K562 (cell line): ENCODE measurements around the gene NR2F2. TPM values are rescaled to one million over a fixed set of nuclear protein-coding genes. Genes with fewer than 3 reads are reported as not detected.

ENCODE experiments used
- COPS2 ChIP-seq: fragments of 450-650 bp; conservative IDR thresholded peaks from 2 replicates; pipeline ENCODE4 v1.6.1; 2016; ENCODE audit warnings: mild to moderate bottlenecking, moderate library complexity
- ELF2 ChIP-seq: fragments of 250-450 bp; sonication (Bioruptor Pico); IDR thresholded peaks from 2 replicates; pipeline ENCODE4 v1.5.0; 2021; ENCODE audit warnings: mild to moderate bottlenecking
- EP400 ChIP-seq: fragments of 450-650 bp; IDR thresholded peaks from 2 replicates; pipeline ENCODE4 v1.6.1; 2017; ENCODE audit warnings: antibody characterized with exemption, mild to moderate bottlenecking, moderate library complexity
- ESRRB ChIP-seq: fragments of 250-450 bp; sonication (Bioruptor Pico); IDR thresholded peaks from 2 replicates; pipeline ENCODE4 v1.5.0; 2020; ENCODE audit warnings: mild to moderate bottlenecking, moderate library complexity, borderline replicate concordance
- HNRNPK ChIP-seq: fragments of 200-400 bp; formaldehyde crosslinking; IDR thresholded peaks from one replicate; pipeline ENCODE4 v1.6.1; 2018; ENCODE audit warnings: mild to moderate bottlenecking, low read depth, low read length; ENCODE audit not compliant: poor library complexity, severe bottlenecking
- KLF10 ChIP-seq: fragments of 250-450 bp; sonication (Bioruptor Pico); IDR thresholded peaks from 2 replicates; pipeline ENCODE4 v1.6.1; 2021; ENCODE audit warnings: matching md5 sums
- KLF6 ChIP-seq: fragments of 250-450 bp; sonication (Bioruptor Pico); IDR thresholded peaks from 2 replicates; pipeline ENCODE4 v1.4.0; 2020; ENCODE audit warnings: mild to moderate bottlenecking, moderate library complexity, borderline replicate concordance
- NBN ChIP-seq: fragments of 450-650 bp; IDR thresholded peaks from 2 replicates; pipeline ENCODE4 v1.6.1; 2016; ENCODE audit warnings: low read depth, mild to moderate bottlenecking
- POLR2AphosphoS2 ChIP-seq: IDR thresholded peaks from 2 replicates; pipeline ENCODE4 v1.6.1; 2012; ENCODE audit warnings: low read length, improper control_type of control experiment
- PTBP1 ChIP-seq: fragments of 200-400 bp; formaldehyde crosslinking; IDR thresholded peaks from 2 replicates; pipeline ENCODE4 v1.6.1; 2017; ENCODE audit warnings: low read depth, low read length
- SMARCB1 ChIP-seq: IDR thresholded peaks from 2 replicates; pipeline ENCODE4 v1.6.1; 2011; ENCODE audit warnings: improper control_type of control experiment, low read depth; ENCODE audit not compliant: insufficient read length
- ZFP1 ChIP-seq: fragments of 450-650 bp; formaldehyde crosslinking; IDR thresholded peaks from 2 replicates; pipeline ENCODE4 v1.4.0; 2020; ENCODE audit warnings: mild to moderate bottlenecking, mixed read lengths
- ZKSCAN3 ChIP-seq: fragments of 250-450 bp; sonication (Bioruptor Pico); IDR thresholded peaks from 2 replicates; pipeline ENCODE4 v1.4.0; 2020
- ZNF3 ChIP-seq: fragments of 250-450 bp; sonication (Bioruptor Pico); IDR thresholded peaks from 2 replicates; pipeline ENCODE4 v1.5.0; 2021; ENCODE audit warnings: mild to moderate bottlenecking, moderate library complexity
- ZNF778 ChIP-seq: fragments of 450-650 bp; formaldehyde crosslinking; IDR thresholded peaks from 2 replicates; pipeline ENCODE4 v1.4.0; 2020; ENCODE audit warnings: mild to moderate bottlenecking, moderate library complexity
- polyA plus RNA-seq, 8 experiments: library from polyadenylated mRNA; depleted of rRNA in 4 of 8; stranded (reverse) in 5 of 8; unstranded in 3 of 8; fragments of >200 nt; fragmentation: Nextera tagmentation in 2 of 8; fragmentation: Illumina TruSeq in 1 of 8; extraction: Ambion mirVana in 2 of 8; extraction: Trizol in 1 of 8; gene quantifications; 2 replicates each; pipeline versions ENCODE4 v1.2.1 to v1.2.3, GENCODE V29; 2011 to 2014; ENCODE audit warnings: inconsistent platforms in 1 of 8, missing spikeins in 1 of 8
- total RNA-seq, 7 experiments: library from RNA; depleted of rRNA in 6 of 7; stranded (reverse); fragments of >200 nt in 6 of 7; fragmentation: Illumina TruSeq in 2 of 7; extraction: Trizol in 2 of 7; gene quantifications; 2 replicates each; pipeline versions ENCODE4 v1.2.1 to v1.2.3, GENCODE V29; 2011 to 2021; ENCODE audit warnings: low replicate concordance in 1 of 7
- TF ChIP-seq, protein P1 (sequence below), 2 experiments: fragments of 450-650 bp; IDR thresholded peaks; 2 replicates each; pipeline ENCODE4 v1.6.1; 2016
- TF ChIP-seq, protein P2 (sequence below): IDR thresholded peaks from 2 replicates; pipeline ENCODE4 v1.6.1; 2016; ENCODE audit warnings: missing genetic modification characterization, missing compliant biosample characterization
- TF ChIP-seq, protein P3 (sequence below), 2 experiments: fragments of 450-650 bp; formaldehyde crosslinking in 1 of 2; IDR thresholded peaks; 2 replicates each; pipeline versions ENCODE4 v1.4.0 to v1.6.1; 2014 to 2020; ENCODE audit warnings: mild to moderate bottlenecking in 2 of 2, borderline replicate concordance in 1 of 2, low read depth in 1 of 2

NR2F2 gene
- total and polyA plus RNA-seq, 9 of the 15 experiments (the other 6 are each of a cell fraction or from before 2014, with no cell fraction given): 6.0 to 51.8 (median 11.1) TPM

DNA sequence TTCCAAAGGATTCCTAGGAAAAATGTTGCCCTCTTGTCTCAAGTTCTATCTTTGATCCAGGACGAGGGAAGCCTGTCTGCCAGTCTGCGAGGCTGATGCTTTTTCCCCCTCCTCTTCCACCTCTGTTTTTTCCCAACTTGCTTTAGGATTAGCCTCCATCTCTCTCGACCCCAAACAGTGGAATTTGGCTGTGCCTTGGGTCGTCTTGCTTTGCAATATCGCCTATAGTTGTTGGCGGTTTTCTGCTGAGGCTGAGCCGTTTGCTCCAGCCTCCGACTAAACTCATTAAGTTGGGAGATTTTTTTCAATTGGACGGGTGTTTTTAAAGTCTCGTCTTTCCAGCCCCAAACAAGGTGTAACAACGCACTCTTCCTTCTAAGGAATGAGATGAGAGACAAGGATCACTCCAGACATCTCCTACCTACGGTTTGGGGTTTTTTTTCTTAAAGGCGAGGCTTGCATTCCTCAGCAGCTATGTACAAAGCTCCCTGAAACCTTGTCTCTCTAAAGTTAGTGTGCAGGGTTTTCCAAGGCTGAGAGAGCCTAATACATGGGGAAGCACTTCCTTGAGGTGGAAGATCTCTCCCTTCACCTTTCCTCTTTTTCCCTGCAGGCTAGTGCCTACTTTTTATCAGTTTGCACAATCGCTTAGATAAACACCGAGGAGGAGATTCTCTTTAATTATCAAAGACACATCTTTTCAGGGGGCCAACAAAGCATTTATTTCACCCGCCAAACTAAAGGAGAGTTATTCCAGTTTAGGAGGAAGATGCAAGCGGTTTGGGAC lies 4.8 kb upstream of the NR2F2 start (continued):
- TF ChIP-seq, protein P1, sequence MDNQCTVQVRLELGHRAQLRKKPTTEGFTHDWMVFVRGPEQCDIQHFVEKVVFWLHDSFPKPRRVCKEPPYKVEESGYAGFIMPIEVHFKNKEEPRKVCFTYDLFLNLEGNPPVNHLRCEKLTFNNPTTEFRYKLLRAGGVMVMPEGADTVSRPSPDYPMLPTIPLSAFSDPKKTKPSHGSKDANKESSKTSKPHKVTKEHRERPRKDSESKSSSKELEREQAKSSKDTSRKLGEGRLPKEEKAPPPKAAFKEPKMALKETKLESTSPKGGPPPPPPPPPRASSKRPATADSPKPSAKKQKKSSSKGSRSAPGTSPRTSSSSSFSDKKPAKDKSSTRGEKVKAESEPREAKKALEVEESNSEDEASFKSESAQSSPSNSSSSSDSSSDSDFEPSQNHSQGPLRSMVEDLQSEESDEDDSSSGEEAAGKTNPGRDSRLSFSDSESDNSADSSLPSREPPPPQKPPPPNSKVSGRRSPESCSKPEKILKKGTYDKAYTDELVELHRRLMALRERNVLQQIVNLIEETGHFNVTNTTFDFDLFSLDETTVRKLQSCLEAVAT (IDR thresholded peaks at IDR 0.05): peak; percentile 8 to 38; a peak in 1 of 4 replicates
- no peak for TF ChIP-seq SMARCB1
- TF ChIP-seq EP400: no peak
- TF ChIP-seq ZNF3 (CRISPR knock-in tag): no peak
- no peak for TF ChIP-seq KLF10 (CRISPR knock-in tag)
- TF ChIP-seq PTBP1: no peak
- no peak for TF ChIP-seq ZNF778
- TF ChIP-seq ELF2 (CRISPR knock-in tag): no peak
- TF ChIP-seq KLF6 (CRISPR knock-in tag): no peak
- no peak for TF ChIP-seq POLR2AphosphoS2
- no peak for TF ChIP-seq ESRRB
- TF ChIP-seq, protein P2, sequence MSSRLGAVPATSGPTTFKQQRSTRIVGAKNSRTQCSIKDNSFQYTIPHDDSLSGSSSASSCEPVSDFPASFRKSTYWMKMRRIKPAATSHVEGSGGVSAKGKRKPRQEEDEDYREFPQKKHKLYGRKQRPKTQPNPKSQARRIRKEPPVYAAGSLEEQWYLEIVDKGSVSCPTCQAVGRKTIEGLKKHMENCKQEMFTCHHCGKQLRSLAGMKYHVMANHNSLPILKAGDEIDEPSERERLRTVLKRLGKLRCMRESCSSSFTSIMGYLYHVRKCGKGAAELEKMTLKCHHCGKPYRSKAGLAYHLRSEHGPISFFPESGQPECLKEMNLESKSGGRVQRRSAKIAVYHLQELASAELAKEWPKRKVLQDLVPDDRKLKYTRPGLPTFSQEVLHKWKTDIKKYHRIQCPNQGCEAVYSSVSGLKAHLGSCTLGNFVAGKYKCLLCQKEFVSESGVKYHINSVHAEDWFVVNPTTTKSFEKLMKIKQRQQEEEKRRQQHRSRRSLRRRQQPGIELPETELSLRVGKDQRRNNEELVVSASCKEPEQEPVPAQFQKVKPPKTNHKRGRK: peak; percentile 37; the same call in 1 of the 2 replicates
- no peak for TF ChIP-seq ZKSCAN3 (CRISPR knock-in tag)
- TF ChIP-seq, protein P3, sequence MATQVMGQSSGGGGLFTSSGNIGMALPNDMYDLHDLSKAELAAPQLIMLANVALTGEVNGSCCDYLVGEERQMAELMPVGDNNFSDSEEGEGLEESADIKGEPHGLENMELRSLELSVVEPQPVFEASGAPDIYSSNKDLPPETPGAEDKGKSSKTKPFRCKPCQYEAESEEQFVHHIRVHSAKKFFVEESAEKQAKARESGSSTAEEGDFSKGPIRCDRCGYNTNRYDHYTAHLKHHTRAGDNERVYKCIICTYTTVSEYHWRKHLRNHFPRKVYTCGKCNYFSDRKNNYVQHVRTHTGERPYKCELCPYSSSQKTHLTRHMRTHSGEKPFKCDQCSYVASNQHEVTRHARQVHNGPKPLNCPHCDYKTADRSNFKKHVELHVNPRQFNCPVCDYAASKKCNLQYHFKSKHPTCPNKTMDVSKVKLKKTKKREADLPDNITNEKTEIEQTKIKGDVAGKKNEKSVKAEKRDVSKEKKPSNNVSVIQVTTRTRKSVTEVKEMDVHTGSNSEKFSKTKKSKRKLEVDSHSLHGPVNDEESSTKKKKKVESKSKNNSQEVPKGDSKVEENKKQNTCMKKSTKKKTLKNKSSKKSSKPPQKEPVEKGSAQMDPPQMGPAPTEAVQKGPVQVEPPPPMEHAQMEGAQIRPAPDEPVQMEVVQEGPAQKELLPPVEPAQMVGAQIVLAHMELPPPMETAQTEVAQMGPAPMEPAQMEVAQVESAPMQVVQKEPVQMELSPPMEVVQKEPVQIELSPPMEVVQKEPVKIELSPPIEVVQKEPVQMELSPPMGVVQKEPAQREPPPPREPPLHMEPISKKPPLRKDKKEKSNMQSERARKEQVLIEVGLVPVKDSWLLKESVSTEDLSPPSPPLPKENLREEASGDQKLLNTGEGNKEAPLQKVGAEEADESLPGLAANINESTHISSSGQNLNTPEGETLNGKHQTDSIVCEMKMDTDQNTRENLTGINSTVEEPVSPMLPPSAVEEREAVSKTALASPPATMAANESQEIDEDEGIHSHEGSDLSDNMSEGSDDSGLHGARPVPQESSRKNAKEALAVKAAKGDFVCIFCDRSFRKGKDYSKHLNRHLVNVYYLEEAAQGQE (IDR thresholded peaks at IDR 0.05; ENCODE audit: borderline replicate concordance): no peak
- TF ChIP-seq, protein P3 (CRISPR knock-in tag; IDR thresholded peaks at IDR 0.05; ENCODE audit: low read depth): no peak
- TF ChIP-seq HNRNPK: no peak
- TF ChIP-seq NBN: peak; percentile 15; the same call in 1 of the 2 replicates
- no peak for TF ChIP-seq COPS2
- no peak for TF ChIP-seq ZFP1 (CRISPR knock-in tag)
